ENCODE data around the gene LAMC3.

LAMC3 gene

DNA sequence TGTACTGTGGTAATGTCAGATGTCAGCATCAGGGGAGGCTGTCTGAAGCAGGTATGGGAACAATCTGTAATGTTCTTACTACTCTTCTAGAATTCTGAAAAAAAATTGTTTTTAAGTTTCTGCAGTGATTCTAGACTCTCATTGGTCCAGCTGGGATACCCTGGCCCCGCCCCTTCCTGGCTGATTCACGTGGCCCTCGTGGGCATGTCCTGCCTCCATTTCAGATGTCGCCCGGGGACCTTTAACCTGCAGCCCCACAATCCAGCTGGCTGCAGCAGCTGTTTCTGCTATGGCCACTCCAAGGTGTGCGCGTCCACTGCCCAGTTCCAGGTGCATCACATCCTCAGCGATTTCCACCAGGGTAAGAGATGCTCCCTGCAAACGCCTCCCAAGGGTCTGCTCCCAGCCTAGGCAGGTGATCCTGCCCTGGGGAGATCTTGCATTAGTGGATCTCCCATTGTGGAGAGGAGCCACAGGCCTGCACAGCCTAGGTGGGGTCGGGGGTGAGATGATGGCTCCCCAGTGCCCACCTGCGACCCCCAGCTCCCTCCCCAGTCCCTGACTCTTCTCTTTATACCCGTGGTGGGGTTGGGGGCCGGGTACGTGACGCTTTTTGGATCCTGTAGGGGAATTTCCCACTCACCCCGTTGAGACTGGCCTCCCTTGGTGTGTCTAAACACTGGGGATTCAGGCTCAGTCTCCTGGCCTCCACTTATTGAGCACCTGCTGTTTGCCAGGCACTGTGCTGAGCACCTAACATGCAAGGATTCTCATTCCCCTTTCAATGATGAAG lies 36.5 kb downstream of the LAMC3 start:
- no peak overlapping the region for H3K27ac ChIP-seq
- TF ChIP-seq, protein P1, sequence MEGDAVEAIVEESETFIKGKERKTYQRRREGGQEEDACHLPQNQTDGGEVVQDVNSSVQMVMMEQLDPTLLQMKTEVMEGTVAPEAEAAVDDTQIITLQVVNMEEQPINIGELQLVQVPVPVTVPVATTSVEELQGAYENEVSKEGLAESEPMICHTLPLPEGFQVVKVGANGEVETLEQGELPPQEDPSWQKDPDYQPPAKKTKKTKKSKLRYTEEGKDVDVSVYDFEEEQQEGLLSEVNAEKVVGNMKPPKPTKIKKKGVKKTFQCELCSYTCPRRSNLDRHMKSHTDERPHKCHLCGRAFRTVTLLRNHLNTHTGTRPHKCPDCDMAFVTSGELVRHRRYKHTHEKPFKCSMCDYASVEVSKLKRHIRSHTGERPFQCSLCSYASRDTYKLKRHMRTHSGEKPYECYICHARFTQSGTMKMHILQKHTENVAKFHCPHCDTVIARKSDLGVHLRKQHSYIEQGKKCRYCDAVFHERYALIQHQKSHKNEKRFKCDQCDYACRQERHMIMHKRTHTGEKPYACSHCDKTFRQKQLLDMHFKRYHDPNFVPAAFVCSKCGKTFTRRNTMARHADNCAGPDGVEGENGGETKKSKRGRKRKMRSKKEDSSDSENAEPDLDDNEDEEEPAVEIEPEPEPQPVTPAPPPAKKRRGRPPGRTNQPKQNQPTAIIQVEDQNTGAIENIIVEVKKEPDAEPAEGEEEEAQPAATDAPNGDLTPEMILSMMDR (IDR thresholded peaks at IDR 0.05), result no peak
- TF ChIP-seq ZFX (IDR thresholded peaks at IDR 0.05; ENCODE audit: borderline replicate concordance), result no peak

DNA sequence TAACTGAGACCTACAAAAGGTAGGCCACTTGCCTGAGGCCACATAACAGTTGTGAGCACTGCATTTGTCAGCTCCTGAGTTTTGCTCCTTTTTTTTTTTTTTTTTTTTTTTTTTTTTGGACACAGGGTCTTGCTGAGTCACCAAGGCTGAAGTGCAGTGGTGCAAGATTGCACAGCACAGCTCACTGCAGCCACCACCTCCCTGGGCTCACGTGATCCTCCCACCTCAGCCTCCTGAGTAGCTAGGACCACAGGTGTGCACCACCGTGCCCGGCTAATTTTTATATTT lies 37.1 kb downstream of the LAMC3 start:
- H3K27ac ChIP-seq, result no peak overlapping the region
- TF ChIP-seq, protein P1 (IDR thresholded peaks at IDR 0.05), result no peak
- no peak for TF ChIP-seq ZFX (IDR thresholded peaks at IDR 0.05; ENCODE audit: borderline replicate concordance)

DNA sequence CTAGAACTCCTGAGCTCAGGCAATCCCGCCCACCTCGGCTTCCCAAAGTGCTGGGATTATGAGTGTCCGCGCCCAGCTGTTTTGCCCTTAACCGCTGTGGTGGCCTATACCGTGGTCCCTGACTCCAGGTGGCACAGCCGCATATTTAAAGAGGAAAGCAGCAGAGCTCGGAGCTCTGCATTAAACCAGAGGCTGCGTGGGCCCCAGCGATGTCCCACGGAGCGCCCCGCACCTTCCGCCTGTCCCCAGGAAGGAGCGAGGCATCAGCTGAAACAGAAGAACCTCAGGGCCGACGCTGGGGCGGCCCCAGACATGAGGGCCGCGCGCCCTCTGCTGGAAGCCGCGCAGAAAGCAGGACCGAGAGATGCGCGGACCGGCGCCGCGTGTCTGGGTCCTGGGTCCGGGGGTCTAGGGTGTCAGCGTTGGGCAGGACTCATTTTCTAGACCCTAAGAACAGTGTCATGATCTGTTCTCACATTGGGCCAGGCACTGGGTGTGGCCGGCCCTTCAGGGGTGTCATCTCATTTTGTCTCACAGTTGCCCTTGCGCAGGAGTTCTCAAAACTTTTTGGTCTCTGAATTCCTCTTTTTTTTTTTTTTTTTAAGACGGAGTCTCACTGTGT lies 37.7 kb downstream of the LAMC3 start:
- H3K27ac ChIP-seq, result no peak overlapping the region
- no peak for TF ChIP-seq ZFX (IDR thresholded peaks at IDR 0.05; ENCODE audit: borderline replicate concordance)
- TF ChIP-seq, protein P1 (IDR thresholded peaks at IDR 0.05), result peak; percentile 98

DNA sequence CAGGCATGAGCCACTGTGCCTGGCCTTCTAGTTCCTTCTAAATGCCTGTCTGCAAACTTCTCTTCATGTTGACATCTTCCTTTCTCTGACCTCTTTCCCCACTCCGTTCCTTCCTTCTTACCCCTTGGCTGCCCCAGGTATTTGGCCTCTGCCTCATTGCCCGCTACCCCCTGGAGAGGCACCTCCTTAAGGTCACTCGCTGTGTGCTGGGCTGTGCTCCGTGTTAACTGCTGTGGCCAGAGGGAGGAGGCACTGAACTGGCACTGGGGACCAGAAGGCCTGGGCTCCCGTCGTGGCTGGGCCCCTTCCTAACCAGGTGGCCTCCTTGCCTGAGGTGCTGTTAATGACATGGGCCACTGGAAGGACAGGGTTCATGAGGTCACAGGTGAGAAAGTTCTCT lies 39.4 kb downstream of the LAMC3 start:
- TF ChIP-seq ZFX (IDR thresholded peaks at IDR 0.05; ENCODE audit: borderline replicate concordance), result no peak
- TF ChIP-seq, protein P1 (IDR thresholded peaks at IDR 0.05), result no peak
- no peak overlapping the region for H3K27ac ChIP-seq

DNA sequence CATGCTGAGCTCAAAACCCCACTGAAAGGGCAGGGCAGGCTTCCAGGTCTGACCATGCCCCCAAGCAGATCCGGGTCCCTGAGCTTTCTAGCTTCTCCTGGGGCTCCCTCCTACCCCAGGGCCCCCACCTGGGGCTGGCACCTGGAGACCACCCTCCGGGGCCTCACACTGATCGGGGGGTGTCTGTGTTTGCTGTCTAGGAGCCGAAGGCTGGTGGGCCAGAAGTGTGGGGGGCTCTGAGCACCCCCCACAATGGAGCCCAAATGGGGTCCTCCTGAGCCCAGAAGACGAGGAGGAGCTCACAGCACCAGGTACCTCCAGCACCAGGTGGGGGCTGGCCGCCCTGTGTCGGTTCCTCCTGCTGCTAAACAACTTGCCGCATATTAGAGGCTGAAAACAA lies 39.8 kb downstream of the LAMC3 start:
- TF ChIP-seq ZFX (IDR thresholded peaks at IDR 0.05; ENCODE audit: borderline replicate concordance), result no peak
- TF ChIP-seq, protein P1 (IDR thresholded peaks at IDR 0.05), result no peak
- H3K27ac ChIP-seq, result no peak overlapping the region

DNA sequence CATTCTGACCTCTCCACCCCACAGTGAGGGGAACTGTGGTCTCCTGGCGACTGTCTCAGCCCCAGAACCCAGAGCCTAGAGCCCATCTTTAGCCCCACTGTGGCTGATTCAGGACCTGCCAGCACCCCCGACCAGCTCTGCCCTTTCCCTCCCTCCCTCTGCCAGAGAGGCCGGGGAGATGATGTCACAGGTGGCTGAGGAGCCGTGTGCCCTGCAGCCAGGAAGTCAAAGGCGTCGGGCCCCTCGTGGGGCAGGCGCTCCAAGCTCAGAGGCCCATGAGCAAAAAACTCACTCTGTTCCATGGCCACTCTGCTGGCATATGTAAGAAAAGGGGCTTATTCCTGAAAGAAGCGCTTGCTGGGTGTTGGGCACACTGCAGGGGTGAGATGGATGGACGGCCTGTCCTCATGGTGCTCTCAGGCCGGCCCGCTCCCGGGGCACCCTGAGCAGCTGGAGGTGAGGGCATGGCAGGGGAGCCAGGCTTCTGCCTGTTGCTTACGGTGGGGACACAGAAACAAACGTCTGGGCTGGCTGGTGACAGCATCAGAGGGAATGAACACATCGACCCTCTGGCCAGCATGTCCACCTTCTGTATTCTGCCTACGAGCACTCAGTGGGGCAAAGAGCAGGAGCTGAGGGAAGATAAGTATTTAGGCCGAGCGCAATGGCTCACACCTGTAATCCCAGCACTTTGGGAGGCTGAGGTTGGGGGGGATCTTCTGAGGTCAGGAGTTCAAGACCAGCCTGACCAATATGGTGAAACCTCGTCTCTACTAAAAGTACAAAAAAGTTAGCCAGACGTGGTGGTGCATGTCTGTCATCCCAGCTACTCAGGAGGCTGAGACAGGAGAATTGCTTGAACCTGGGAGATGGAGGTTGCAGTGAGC lies 41.1 kb downstream of the LAMC3 start:
- H3K27ac ChIP-seq, result no peak overlapping the region
- no peak for TF ChIP-seq ZFX (IDR thresholded peaks at IDR 0.05; ENCODE audit: borderline replicate concordance)
- TF ChIP-seq, protein P1 (IDR thresholded peaks at IDR 0.05), result no peak
